Fibroblast of skin of left quadriceps (primary cell): Measurements from ENCODE around the gene NKAIN2.
"Not testable (repeated sequence)": the region's sequence is repeated elsewhere in the genome, so short reads cannot be mapped to it uniquely, and the experiment has no call there.

Experiments used
- DNase-seq, 2 experiments: peaks; one replicate each; pipeline ENCODE4 v3.0.0-alpha.2; 2013; ENCODE audit warnings: low read depth in 2 of 2

Gene NKAIN2

DNA sequence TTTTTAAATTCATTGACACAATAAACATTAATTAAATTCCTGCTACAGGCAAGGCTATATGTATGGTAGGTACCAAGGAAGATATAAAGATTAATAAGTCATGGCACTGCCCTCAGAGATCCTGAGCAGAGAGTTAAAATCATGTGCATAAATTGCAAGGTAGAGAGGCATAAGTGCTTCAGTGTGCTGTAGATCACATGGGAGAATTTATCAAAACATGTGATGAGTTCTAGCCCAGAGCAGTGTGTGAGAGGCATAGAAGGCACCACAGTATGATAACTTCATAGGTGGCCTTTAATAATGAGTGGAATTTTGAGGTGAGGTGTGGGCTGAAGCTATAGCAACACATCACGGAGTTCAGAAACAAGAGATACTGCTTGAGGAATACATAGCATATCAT lies 692.7 kb downstream of the NKAIN2 start:
- no peak for DNase-seq

DNA sequence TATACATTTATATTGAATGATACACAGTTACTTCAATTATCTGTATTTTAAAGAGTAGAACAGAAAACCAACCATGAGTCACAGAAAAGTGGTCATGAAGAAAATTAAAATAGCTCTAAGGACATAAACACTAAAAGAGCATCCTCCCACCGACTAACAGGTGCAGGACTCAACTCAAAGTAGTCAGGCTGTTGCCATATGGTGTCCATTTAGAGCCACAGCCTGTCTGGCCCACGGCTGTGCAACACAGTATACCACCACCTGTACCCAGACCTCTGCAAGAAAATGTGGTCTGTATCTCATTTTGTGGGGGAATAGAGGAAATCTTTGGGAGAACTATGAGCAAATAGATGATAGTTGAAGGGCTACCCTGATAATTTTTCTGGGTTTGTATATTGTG lies 708.8 kb downstream of the NKAIN2 start:
- no peak for DNase-seq

DNA sequence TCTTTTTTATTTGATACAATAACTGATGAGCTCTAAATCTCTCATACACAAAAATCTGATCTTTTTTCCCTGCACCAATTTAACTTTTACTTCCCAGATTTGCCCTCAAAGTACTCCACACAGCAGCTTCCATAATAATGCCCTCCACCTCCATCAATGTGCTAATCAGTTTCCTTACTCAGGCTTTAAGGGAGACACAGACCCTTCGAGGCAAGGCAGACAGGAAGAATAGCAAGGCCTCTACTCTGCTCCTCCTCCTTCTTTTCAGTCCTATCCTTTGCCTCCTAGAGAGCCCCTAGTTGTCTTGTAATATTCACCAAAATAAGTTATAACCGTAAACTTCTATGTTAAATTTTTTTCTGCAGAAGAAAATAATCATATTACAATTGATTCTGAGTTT lies 713.7 kb downstream of the NKAIN2 start:
- DNase-seq = no peak

DNA sequence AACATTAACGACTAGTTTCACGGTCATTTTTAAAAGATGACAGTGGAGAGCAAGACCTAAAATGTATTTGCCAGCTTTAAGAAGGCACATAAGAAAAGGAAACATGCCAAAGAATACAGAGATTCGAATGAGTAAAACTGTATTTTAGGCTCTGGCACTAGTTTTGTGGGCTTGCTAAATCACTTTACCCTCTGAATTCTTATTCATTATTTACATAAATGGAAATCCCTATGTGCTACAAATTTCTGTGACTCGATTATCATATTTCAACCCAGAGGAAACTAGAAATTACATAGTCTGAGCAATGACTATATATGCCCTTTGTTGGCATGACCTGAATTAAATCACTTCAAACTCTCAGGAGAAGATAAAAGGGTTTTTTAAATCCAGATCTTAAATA lies 716.8 kb downstream of the NKAIN2 start:
- no peak for DNase-seq

DNA sequence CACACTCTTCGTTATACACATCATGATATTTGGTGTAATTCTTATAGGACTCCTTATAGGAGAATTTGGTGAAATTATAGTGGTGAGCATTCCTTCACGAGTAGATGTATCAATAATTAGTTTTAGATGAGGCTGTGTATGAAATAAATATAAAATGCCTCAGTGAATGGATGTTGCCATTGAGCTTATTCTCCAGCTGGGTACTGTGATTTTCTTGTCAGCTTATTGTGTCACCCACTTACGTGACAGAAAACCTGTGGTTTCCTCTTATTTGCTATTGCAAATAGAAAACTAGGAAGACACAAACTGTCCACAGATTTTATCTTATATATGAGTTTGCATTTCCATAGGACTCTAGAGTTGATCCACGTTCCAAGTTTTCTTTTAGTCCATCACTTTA lies 718.7 kb downstream of the NKAIN2 start:
- DNase-seq = no peak

DNA sequence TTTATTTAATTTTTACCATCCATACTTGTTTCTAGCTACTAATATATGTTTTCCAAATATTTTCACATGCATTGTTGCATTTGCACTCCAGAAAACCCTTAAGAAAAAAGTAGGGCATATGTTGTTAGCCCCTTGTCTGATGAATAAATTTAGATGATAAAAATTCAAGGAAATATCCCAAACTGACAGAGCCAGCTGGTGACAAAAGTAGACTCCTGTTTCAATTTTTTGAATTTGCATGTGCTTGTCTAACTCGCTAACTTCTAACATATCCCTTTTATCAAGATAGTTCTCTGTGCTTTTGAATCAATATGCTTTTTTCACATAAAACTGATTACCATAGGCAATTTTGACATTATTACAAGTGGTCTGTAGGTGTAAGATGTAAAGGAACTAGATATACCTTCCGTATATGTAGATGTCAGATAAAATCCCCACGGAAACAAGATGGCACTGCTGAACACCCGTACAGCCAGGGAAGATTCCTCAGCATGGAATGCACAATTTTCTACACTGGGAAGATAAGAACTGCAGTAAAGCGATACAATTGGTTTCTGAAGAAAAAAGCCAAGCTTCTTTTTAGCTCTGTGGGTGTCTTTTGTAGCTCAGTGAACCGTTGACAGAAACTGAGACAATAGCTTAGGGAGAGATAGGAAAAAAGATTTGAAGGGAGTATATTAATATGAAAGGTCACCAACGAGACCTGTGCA lies 721.0 kb downstream of the NKAIN2 start:
- DNase-seq = no peak

DNA sequence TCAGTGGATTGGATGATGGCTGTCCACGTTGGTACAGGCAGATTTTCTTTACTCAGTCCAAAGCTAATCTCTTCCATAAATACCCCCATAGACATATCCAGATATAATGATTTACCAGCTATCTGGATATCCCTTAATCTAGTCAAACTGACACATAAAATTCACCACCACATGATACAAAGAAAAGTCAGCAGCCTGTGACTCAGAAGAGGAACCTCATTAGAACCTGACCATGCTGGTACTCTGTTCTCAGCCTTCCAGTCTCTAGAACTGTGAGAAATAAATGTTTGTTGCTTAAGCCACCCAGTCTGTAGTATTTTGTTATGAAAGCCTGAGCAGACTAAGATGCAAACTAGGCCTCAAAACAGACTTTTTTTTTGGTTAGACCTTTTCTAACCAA lies 727.3 kb downstream of the NKAIN2 start:
- no peak for DNase-seq

DNA sequence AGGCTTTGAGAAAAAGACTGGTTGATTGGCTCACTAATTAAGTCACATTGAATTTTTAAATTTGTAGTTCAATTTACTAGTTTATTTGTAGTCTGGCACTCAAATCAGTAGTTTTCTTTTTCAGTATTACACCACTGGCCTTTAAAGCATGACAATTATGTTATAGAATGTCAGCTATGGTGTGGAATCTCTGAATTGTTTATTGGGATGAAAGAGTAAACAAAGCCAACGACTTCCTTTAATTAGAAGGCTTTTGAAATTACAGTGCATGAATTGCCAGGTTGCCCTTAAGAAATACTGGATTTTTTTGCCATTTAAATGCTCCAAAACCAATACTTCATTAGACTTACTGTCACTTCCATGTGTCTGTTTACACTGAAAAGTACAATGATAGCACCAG lies 731.6 kb downstream of the NKAIN2 start:
- DNase-seq = no peak

DNA sequence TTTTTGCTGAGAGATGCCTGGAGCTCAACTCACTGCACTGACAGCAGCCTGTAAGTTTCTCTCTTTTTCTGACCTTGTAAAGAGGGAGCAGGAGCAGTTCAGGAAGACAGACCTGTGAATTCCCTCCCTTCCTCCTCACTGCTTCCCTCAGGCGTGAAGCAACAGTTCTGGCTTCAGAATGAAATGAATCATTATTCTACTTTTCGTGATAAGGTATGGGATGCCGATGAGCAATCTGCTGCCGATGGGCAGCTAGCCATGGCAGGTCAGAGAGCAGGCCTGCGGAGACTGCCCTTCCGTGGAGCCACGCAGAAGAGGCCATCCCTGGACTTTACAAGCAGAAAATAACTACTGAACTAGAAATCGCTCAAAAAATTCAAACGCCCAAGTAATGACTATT lies 732.1 kb downstream of the NKAIN2 start:
- DNase-seq = no peak

DNA sequence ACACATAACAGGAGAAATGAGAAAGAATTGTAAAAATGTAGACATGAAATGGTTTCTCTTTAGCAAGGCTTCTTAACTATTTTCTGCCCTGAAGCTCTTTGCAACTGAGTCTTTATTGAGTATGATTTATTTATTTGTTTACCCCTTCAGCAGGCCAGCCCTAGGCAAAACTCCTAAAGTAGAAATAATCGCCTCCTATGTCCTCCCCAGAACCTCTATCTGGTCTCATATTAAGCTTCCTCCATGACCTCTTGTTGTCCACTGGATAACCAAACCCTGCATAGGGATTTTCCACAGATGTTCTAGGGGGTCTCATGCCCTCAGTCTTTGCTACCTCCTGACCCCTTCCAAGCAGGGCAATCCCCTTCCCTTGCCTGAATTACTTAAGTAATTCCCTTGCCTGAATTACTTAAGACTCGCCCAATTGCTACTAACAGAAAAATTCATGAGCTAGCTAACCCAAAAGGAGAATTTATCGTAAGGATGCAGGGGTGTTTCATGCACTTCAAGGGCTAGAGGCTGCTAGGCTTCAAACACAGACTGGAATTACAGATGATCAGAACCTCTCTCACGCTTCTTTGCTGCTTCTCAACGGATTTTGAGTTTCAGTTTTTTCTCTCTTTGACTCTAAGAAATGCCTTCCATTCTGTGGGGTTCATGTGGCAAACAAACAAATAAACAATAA lies 732.6 kb downstream of the NKAIN2 start:
- no peak for DNase-seq

DNA sequence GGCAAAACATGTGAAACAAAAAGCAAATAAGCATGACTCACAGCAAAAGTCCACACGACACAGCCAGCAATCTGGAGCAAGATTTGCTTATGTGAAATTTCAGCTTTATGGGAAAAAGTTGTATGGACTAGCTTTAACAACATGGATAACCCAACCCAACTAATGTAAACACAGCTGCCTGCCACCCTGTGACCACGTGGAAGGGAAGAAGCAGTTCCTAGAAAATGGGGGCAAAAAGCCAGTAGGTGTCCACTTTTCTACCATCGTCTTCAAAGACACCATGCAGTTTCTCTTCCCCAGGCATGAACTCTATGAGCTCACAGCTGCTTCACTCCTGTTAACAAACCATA lies 733.2 kb downstream of the NKAIN2 start:
- no peak for DNase-seq

DNA sequence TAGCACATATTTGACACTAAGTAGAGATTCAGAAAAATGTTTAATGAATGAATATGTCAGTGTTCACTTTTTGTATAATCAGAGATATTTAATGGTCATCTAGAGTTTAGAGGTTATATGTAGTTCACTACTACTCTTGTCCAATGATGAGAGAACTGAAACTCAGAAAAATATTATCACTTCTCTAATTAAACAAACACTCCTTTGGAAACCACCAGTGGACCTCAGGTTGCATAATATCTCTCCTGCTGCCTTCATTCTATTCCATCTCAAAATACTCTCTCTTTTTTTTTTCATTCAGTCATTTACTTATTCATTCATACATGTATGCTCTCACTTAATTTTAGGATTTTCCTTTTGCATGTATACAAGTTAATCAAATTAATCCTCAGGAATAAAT lies 735.4 kb downstream of the NKAIN2 start:
- DNase-seq = no peak

DNA sequence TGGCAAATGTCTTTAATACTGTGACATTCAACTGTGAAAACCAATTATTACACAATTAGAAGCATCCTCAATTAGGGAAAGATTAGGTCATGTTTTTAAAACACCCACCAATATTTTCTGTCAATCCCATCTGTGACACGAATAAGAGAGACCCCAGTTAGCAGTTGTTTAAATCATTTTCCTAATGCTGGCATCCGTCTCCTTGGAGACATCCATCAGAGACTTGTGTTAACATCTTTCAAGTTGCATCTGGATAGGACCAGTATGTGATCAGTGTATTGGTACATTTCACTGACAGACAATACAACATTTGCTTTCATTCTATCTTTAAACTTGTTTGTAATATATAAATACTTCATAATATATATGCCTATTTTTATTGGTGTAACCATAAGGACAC lies 737.9 kb downstream of the NKAIN2 start:
- no peak for DNase-seq

DNA sequence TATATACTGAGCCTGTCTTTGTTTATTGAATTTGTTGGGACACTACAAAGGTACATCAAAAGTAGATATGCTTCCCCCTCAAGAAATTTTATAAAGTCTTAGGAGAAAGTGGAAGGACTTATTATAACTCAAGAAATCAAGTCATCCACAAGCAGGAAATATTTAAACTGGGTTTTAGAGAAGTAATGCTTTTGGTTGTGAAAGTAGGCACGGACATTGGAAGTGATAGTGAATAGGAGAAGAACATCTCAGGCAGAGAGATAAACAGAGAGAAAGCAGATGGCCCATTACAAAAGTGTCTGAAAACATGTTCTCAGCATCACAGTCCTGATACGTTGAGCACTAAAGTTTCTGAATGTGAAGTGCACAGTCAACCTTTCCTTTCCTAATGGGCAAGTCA lies 742.9 kb downstream of the NKAIN2 start:
- DNase-seq = no peak

DNA sequence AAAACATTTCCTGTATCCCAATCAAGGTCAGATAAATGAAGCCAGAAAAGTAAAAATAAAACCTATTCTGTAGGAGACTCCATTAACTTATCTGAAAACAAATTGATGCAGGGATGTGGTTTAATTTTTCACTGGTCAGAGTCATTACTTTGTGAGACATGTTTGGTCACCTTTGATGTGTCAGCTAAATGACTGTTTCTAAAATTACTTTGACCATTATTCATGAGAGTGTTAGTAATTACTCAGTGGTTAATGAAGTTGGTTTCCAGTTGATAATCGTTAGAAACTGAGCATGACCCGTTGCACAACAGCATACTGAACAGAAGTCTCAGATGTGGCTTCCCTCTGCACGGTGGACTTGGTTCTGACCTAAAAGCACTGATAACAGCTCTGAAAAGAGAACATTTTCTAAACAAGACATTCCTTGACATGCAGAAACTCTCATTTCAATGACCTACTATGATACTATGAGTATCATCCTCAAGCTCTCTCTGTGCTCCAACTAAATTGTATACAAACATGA lies 748.1 kb downstream of the NKAIN2 start:
- no peak for DNase-seq

DNA sequence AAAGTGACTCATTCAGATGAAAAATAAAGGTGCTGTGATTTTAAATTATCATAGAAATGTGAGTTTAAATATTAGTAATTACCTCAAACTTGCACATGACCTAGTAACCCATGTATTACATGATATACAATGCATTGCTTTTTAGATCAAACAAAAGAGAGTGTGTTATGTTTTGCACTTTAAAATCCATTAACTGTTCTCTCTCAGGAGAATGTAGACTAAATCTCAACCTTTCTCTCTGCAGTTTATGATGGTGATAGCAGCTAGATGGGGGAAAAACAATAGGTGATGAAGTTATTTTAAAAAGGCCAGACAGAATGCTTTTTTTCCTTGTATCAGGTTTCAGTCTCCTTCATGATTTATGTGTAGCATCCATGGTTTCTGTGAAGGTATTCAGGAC lies 754.2 kb downstream of the NKAIN2 start:
- no peak for DNase-seq

DNA sequence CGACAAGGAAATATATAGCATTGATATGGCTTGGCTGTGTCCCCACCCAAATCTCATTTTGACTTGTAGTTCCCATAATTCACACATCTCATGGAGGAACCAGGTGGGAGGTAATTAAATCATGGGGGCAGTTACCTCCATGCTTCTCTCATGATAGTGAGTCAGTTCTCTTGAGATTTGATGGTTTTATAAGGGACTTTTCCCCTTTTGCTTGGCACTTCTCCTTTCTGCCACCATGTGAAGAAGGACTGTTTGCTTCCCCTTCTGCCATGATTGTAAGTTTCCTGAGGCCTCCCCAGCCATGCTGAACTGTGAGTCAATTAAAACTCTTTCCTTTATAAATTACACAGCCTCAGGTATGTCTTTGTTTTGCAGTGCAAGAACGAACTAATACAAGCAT lies 756.4 kb downstream of the NKAIN2 start:
- not testable (repeated sequence) for DNase-seq

DNA sequence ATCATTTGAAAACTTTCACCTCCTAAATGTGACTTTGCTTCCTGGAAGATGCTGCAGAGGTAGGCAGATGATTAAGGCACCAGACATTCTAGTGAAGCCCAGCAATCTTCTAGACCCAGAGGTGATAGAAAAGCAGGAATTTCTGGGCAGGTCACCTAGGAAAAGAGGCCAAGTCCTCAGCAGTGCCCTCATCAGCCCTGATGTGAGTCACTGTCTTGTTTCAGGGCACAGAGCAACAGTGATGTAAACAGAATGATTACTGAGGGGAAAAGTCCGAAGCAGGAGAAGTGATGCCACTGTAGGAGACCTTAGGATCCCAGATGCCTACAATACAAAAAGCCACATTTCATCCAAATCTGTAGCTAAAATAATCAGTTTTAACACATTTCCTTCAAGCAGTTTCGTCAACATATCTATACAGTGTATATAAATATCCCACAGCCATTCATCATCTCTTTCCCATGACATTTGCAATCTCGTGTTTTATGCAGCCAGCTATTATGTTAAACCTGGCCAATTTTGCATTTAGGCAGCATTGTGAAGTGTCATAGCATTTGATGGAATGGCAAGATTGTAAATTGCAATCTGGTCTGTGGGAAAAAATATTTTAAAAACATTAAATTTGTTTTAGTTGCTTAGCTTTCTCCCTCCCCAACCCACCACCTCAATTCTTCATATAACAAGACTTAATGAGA lies 757.4 kb downstream of the NKAIN2 start:
- DNase-seq = no peak

DNA sequence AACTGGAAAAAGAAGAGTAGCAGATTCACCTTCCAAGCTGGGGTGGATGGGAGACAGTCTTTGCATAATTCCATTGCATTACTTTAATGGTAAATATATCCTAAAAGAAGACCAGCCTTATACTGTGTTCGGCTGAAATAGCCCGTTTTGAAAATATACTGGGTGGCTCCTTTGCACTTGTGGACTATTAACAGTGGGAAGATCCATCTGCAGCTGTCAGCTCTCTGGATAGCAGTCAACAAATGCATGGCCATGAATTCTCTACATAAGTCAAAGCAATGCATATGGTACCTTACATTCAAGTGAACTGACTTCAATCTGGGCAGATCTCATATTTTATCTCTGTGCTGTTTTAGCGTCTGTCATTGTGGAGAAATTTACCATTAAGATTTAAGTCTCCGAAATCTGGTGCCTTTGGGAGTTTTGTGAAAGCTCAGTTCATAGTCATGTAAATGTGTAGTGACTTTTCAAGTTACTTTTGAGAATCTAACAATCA lies 758.0 kb downstream of the NKAIN2 start:
- no peak for DNase-seq

DNA sequence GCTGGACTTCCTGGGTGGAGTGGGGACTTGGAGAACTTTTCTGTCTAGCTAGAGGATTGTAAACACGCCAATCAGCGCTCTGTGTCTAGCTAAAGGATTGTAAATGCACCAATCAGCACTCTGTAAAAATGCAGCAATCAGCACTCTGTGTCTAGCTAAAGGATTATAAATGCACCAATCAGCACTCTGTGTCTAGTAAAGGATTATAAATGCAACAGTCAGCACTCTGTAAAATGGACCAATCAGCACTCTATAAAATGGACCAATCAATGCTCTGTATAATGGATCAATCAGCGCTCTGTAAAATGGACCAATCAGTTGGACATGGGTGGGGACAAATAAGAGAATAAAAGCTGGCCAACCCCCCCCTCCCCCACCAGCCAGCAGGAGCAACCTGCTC lies 760.5 kb downstream of the NKAIN2 start:
- not testable (repeated sequence) for DNase-seq

DNA sequence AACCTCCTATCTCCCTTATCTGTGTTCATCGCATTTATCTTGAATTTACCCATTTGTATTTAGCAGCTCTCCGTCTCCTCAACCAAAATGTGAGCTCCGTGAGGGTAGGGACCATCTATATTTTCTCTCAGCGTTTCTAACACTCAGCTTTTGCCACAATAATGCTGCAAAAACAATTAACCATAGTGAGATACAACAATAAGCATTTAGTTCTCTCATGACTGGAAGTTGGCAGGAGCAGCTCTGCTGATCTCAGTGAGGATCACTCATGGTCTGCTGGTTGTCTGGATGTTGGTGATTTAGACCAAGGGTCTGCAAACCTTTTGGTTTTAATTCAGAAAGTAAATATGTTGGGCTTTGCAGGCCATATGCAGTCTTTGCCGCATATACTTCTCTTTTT lies 763.7 kb downstream of the NKAIN2 start:
- no peak for DNase-seq

DNA sequence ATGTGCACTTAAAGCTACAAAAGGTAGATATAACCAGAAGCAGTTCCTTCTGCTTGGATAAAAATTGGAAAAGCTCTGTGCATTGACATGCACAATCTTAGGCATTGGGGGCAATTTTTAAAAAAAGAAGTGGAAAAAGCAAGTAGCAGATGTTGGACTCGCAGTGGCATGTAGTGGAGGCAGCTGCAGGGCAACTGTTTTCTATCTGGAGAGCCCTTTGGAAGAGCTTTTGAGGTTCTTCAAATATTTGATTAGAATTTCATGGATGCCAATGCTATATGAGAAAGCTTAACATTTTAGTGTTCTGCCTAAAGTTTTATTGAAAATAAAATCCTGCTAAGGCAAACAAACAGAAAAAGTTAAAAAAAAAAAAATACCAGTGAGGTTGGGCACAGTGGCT lies 770.3 kb downstream of the NKAIN2 start:
- no peak for DNase-seq

DNA sequence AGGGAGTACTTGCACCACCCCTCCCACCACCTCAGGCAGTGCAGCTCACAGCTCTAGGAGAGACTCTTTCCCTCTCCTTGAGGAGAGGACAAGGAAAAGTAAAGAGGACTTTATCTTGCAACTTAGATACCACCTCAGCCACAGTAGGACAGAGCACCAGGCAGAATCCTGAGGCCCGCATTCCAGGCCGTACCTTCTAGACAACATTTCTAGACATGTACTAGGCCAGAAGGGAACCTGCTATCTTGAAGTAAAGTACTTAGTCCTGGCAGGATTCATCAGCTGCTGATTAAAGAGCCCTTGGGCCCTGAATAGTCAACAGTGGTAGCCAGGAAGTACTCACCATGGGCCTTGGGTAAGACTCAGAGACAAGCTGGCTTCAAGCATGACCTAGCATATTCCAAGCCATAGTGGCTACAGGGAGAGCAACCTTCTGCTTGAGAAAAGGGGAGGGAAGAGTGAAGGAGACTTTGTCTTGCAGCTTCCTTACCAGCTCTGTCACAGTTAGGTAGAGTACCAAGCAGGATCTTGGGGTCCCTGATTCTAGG lies 774.1 kb downstream of the NKAIN2 start:
- DNase-seq = no peak
